ENCODE data around the gene SELPLG. TPM values are rescaled to one million over a fixed set of nuclear protein-coding genes. Genes with fewer than 3 reads are reported as not detected.
"Not testable (repeated sequence)": the region's sequence is repeated elsewhere in the genome, so short reads cannot be mapped to it uniquely, and the experiment has no call there.

Gene SELPLG
- total RNA-seq, 1 donor from 2014 or later = not detected

DNA sequence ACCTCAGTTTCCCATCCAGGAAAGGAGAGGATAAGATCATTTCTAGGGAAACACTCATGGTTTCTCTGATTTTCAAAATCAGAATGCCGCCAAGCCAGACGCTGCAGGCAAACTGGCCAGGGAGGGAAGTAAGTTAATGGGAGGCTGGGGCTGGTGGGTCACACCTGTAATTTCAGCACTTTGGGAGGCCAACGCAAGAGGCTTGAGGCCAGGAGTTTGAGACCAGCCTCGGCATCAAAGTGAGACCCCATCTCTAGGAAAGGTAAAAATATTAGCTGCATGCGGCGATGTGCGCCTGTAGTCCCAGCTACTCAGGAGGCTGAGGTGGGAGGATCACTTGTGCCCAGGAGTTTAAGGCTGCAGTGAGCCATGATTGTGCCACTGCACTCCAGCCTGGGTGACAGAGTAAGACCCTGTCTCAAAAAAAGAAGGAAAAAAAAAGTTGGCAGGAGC, 587 bp downstream of the SELPLG start:
- no peaks in the 10 kb centered on the region for H3K9me3 ChIP-seq (ENCODE audit: low read depth)
- peaks cover 21% of the 10 kb centered on the region for H3K27me3 Mint-ChIP-seq (ENCODE audit: insufficient read depth, low read depth)
- H3F3A ChIP-seq (ENCODE audit: low read depth) = peaks cover 26% of the 10 kb centered on the region
- H3K9ac ChIP-seq = no peak overlapping the region
- TF ChIP-seq EZH2 (IDR thresholded peaks at IDR 0.05) (no peak), EZH2phosphoT487 (IDR thresholded peaks at IDR 0.05) (no peak), CTCF (IDR thresholded peaks at IDR 0.05) (no peak)
- peak overlapping the region; percentile 98 for H3K27ac Mint-ChIP-seq
- H3K27ac ChIP-seq = no peak overlapping the region
- no peaks in the 10 kb centered on the region for H3K9me3 Mint-ChIP-seq
- no peaks in the 10 kb centered on the region for H3K27me3 ChIP-seq
- DNase-seq (ENCODE audit: low spot score) = no peak
- no peak overlapping the region for H3K4me3 Mint-ChIP-seq
- H3K4me1 Mint-ChIP-seq = peaks cover 79% of the 10 kb centered on the region
- H3K4me1 ChIP-seq = peaks cover 34% of the 10 kb centered on the region
- H3K4me2 ChIP-seq = no peak overlapping the region
- no peaks in the 10 kb centered on the region for H3K79me2 ChIP-seq (ENCODE audit: low read depth)
- H4K20me1 ChIP-seq (ENCODE audit: low read depth) = no peaks in the 10 kb centered on the region
- no peaks in the 10 kb centered on the region for H3K36me3 ChIP-seq
- H3K36me3 Mint-ChIP-seq = no peaks in the 10 kb centered on the region
- no peak overlapping the region for H2AFZ ChIP-seq (replicated peaks)
- H3K4me3 ChIP-seq = no peak overlapping the region

- H3K36me3 Mint-ChIP-seq; H3K36me3 ChIP-seq; H3K79me2 ChIP-seq (ENCODE audit: low read depth); H3K27ac ChIP-seq; H3K4me3 ChIP-seq; H3K27me3 ChIP-seq; H3K4me3 Mint-ChIP-seq; H3K9ac ChIP-seq; H3K4me2 ChIP-seq; H3K9me3 Mint-ChIP-seq; DNase-seq (ENCODE audit: low spot score); H3K9me3 ChIP-seq (ENCODE audit: low read depth); H2AFZ ChIP-seq (replicated peaks); H4K20me1 ChIP-seq (ENCODE audit: low read depth): not testable (repeated sequence)
- Mint-ChIP-seq H3K27me3 (ENCODE audit: insufficient read depth, low read depth) (peaks cover 20% of the 10 kb centered on the region), H3K4me1 (peaks cover 64% of the 10 kb centered on the region), H3K27ac (peak overlapping the region; percentile 43)
- peaks cover 20% of the 10 kb centered on the region for H3K4me1 ChIP-seq
- H3F3A ChIP-seq (ENCODE audit: low read depth) = peaks cover 13% of the 10 kb centered on the region
Observed at GRCh38 chr12:108631261-108631660, 2.4 kb downstream of the SELPLG start.

DNA sequence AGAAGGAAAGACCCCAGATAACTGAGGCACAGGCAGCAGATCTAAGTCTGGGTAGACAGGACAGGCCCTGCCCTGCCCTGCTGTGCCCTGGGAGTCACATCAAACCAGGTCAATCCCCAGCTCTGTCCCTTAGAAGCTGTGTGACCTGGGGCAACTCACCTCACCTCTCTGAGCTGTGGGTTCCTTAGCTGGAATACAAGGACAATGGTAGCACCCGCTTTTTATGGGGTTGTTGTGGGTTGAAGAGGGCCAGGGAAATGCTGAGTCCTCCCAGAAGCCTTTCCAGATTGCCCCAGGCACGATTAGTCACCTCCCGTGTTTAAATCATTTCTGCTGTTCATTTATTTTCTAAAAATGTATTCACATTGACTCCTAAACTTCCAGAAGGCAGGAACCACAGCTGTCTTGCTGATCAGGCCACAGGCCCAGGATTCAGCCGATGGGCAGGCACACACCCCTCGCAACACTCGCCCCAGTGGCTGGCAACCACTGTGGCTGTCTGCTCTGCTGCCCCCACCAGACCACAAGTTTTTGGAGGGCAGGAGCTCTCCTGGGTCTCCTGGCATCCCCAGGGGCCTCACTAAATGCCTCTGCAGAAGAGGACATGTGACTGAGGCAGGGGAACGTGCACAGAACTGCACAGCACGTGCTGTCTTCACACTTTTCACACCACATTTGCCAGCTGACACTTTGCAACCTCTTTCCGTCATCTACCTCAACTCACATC, 3.0 kb downstream of the SELPLG start:
- Histone ChIP-seq H3K27me3 (no peaks in the 10 kb centered on the region), H3K9ac (no peak overlapping the region), H3K27ac (no peak overlapping the region), H4K20me1 (ENCODE audit: low read depth) (no peaks in the 10 kb centered on the region), H3K79me2 (ENCODE audit: low read depth) (no peaks in the 10 kb centered on the region), H3K4me3 (no peak overlapping the region), H3K4me1 (peaks cover 14% of the 10 kb centered on the region), H3K9me3 (ENCODE audit: low read depth) (no peaks in the 10 kb centered on the region), H3K4me2 (no peak overlapping the region), H2AFZ (replicated peaks) (peak overlapping the region; percentile 52), H3F3A (ENCODE audit: low read depth) (peaks cover 7% of the 10 kb centered on the region), H3K36me3 (no peaks in the 10 kb centered on the region)
- H3K27ac Mint-ChIP-seq = peak overlapping the region; percentile 91
- no peak overlapping the region for H3K4me3 Mint-ChIP-seq
- no peak for DNase-seq (ENCODE audit: low spot score)
- H3K4me1 Mint-ChIP-seq = peaks cover 57% of the 10 kb centered on the region
- peaks cover 16% of the 10 kb centered on the region for H3K27me3 Mint-ChIP-seq (ENCODE audit: insufficient read depth, low read depth)
- H3K9me3 Mint-ChIP-seq = no peaks in the 10 kb centered on the region
- no peaks in the 10 kb centered on the region for H3K36me3 Mint-ChIP-seq
- TF ChIP-seq CTCF (IDR thresholded peaks at IDR 0.05) = no peak
- TF ChIP-seq EZH2 (IDR thresholded peaks at IDR 0.05) = no peak
- TF ChIP-seq EZH2phosphoT487 (IDR thresholded peaks at IDR 0.05) = no peak

- H3K27me3 Mint-ChIP-seq (ENCODE audit: insufficient read depth, low read depth) = peaks cover 20% of the 10 kb centered on the region
- H2AFZ ChIP-seq (replicated peaks) = peak overlapping the region; percentile 52
Observed at GRCh38 chr12:108629824-108630476, 3.7 kb downstream of the SELPLG start.

More at GRCh38 chr12:108629824-108630476, 3.7 kb downstream of the SELPLG start:
- Histone ChIP-seq H3F3A (ENCODE audit: low read depth) (peaks cover 2% of the 10 kb centered on the region), H3K4me2 (no peak overlapping the region), H3K36me3 (no peaks in the 10 kb centered on the region), H3K27ac (no peak overlapping the region), H3K4me3 (no peak overlapping the region), H4K20me1 (ENCODE audit: low read depth) (no peaks in the 10 kb centered on the region), H3K9me3 (ENCODE audit: low read depth) (no peaks in the 10 kb centered on the region), H3K9ac (no peak overlapping the region), H3K27me3 (no peaks in the 10 kb centered on the region), H3K79me2 (ENCODE audit: low read depth) (no peaks in the 10 kb centered on the region), H3K4me1 (peaks cover 7% of the 10 kb centered on the region)
- Mint-ChIP-seq H3K4me3 (peak overlapping the region; percentile 53), H3K9me3 (no peaks in the 10 kb centered on the region), H3K4me1 (peaks cover 50% of the 10 kb centered on the region), H3K36me3 (no peaks in the 10 kb centered on the region), H3K27ac (peak overlapping the region; percentile 91)
- no peak for DNase-seq (ENCODE audit: low spot score)
- TF ChIP-seq EZH2phosphoT487 (IDR thresholded peaks at IDR 0.05) = no peak
- TF ChIP-seq CTCF (IDR thresholded peaks at IDR 0.05) = no peak
- TF ChIP-seq EZH2 (IDR thresholded peaks at IDR 0.05) = no peak

Measured in neural progenitor cell (in vitro differentiated cells).